HG02588 (cell line): ENCODE data around the gene PTPRH.

Source experiments
- ATAC-seq: cut with Tn5 transposase; IDR thresholded peaks from one replicate; pipeline ENCODE4 v1.9.1; 2021; ENCODE audit warnings: mild to moderate bottlenecking, moderate library complexity; ENCODE audit not compliant: unreplicated experiment

The PTPRH gene

GRCh38 chr19:55208880-55209692 is at the start of gene PTPRH:
Gene PTPRH (minus strand): TSS chr19:55209501. CDS start chr19:55209433, 68 bp downstream.
- no peak for ATAC-seq

- ATAC-seq, result peak; percentile 17
Measured at GRCh38 chr19:55258476-55258827, 49.2 kb upstream of the PTPRH start.

- ATAC-seq, result no peak
Measured at GRCh38 chr19:55257461-55258420, 48.4 kb upstream of the PTPRH start.

- no peak for ATAC-seq
Measured at GRCh38 chr19:55256562-55257460, 47.5 kb upstream of the PTPRH start.

- no peak for ATAC-seq
Measured at GRCh38 chr19:55255618-55256423, 46.5 kb upstream of the PTPRH start.

GRCh38 chr19:55254625-55254977 is 45.3 kb upstream of the PTPRH start:
- no peak for ATAC-seq

GRCh38 chr19:55253842-55254624 is 44.7 kb upstream of the PTPRH start:
- ATAC-seq, result no peak

GRCh38 chr19:55252760-55253663 is 43.7 kb upstream of the PTPRH start:
- ATAC-seq, result no peak

- ATAC-seq, result no peak
Measured at GRCh38 chr19:55251341-55252081, 42.2 kb upstream of the PTPRH start.

- ATAC-seq, result no peak
Measured at GRCh38 chr19:55250262-55251036, 41.1 kb upstream of the PTPRH start.

GRCh38 chr19:55249841-55250240 is 40.5 kb upstream of the PTPRH start:
- ATAC-seq, result no peak

GRCh38 chr19:55248704-55249103 is 39.4 kb upstream of the PTPRH start:
- ATAC-seq, result no peak

- ATAC-seq, result no peak
Measured at GRCh38 chr19:55248166-55248675, 38.9 kb upstream of the PTPRH start.

- ATAC-seq, result no peak
Measured at GRCh38 chr19:55247621-55248099, 38.4 kb upstream of the PTPRH start.

- no peak for ATAC-seq
Measured at GRCh38 chr19:55246462-55247451, 37.5 kb upstream of the PTPRH start.
